ENCODE results near the gene RNASE9. TPM values are rescaled to one million over a fixed set of nuclear protein-coding genes. Genes with fewer than 3 reads are reported as not detected.

RNASE9 gene
- total and polyA plus RNA-seq, 2 of the 4 experiments (the other 2 are of a cell fraction): not detected

DNA sequence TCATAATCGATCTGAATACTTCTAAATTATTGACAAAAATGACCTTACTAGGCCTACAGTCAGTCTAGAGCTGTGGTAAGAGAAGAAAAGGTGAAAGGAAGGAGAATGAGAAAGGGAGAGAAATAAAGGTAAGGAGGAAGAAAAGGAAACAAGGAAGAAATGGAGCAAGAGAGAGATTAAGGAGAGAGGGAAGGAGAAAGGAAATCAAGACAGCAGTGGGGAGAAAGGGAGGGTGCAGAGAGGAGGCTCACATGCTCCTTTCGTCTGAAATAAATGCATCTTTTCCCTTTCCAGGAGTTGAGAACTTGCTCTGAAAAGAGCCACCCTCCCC lies 3.7 kb downstream of the RNASE9 start:
- H3K79me1 ChIP-seq (ENCODE audit: low read depth in 1 of 2, low read length in 2 of 2): no peaks in the 10 kb centered on the region
- no peak for ATAC-seq (ENCODE audit: low read depth)
- no peak overlapping the region for H3K14ac ChIP-seq (replicated peaks; ENCODE audit: low read depth, low read length)
- TF ChIP-seq RAD21 (IDR thresholded peaks at IDR 0.05; ENCODE audit: low read length) (no peak), CHD1 (IDR thresholded peaks at IDR 0.05; ENCODE audit: low read depth, low read length) (no peak), SMC3 (IDR thresholded peaks at IDR 0.05; ENCODE audit: low read depth, low read length) (no peak), RFX5 (IDR thresholded peaks at IDR 0.05; ENCODE audit: low read depth, low read length) (no peak), CEBPB (IDR thresholded peaks at IDR 0.05; ENCODE audit: low read depth, low read length) (no peak), BHLHE40 (IDR thresholded peaks at IDR 0.05; ENCODE audit: low read depth, low read length) (no peak), FOS (IDR thresholded peaks at IDR 0.05; ENCODE audit: low read depth, low read length) (no peak), POLR2A (IDR thresholded peaks at IDR 0.05; ENCODE audit: low read depth, low read length) (no peak), MAFK (IDR thresholded peaks at IDR 0.05; ENCODE audit: low read depth, low read length) (no peak), MAZ (IDR thresholded peaks at IDR 0.05; ENCODE audit: borderline replicate concordance, low read depth, low read length) (no peak)
- TF ChIP-seq, protein P1, sequence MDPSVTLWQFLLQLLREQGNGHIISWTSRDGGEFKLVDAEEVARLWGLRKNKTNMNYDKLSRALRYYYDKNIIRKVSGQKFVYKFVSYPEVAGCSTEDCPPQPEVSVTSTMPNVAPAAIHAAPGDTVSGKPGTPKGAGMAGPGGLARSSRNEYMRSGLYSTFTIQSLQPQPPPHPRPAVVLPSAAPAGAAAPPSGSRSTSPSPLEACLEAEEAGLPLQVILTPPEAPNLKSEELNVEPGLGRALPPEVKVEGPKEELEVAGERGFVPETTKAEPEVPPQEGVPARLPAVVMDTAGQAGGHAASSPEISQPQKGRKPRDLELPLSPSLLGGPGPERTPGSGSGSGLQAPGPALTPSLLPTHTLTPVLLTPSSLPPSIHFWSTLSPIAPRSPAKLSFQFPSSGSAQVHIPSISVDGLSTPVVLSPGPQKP (IDR thresholded peaks at IDR 0.05; ENCODE audit: borderline replicate concordance, low read depth, low read length): no peak
- H2AK9ac ChIP-seq (replicated peaks; ENCODE audit: low read depth, low read length, poor library complexity): no peak overlapping the region
- H3K36me3 ChIP-seq (ENCODE audit: control insufficient read depth, insufficient read depth, low read length): no peaks in the 10 kb centered on the region
- no peak overlapping the region for H3K9ac ChIP-seq (ENCODE audit: low read depth, low read length)
- no peak overlapping the region for H2AFZ ChIP-seq (replicated peaks; ENCODE audit: low read length, poor library complexity)
- intact Hi-C loops (cut with micrococcal nuclease): no loop called here
- WGBS, 2 experiments (ENCODE audit: extremely low coverage in 2 of 2, insufficient read length in 1 of 2): no CpG with 5 or more reads among the region's 2 CpGs
- no peak overlapping the region for H2BK20ac ChIP-seq (ENCODE audit: low read depth, low read length)
- H2AK5ac ChIP-seq (ENCODE audit: low read depth, low read length): no peak overlapping the region
- H3K56ac ChIP-seq (ENCODE audit: extremely low read depth, insufficient read depth, low read length): no peak overlapping the region
- POLR2A ChIA-PET (ENCODE audit: unreplicated experiment): no interaction called here
- no peaks in the 10 kb centered on the region for H3K9me1 ChIP-seq (ENCODE audit: insufficient read depth, low read length)
- no peak overlapping the region for H4K5ac ChIP-seq (ENCODE audit: low read depth, low read length)
- H3K4me3 ChIP-seq (ENCODE audit: insufficient read depth, low read depth, low read length): no peak overlapping the region
- no TSS peak for BruUV-seq (replicated peaks)
- CTCF ChIA-PET: no interaction called here
- H3K23ac ChIP-seq (ENCODE audit: low read depth, low read length): no peak overlapping the region
- H4K20me1 ChIP-seq (ENCODE audit: insufficient read depth, low read length): no peaks in the 10 kb centered on the region
- no peak overlapping the region for H3K18ac ChIP-seq (ENCODE audit: low read depth, low read length)
- no peaks in the 10 kb centered on the region for H3K27me3 ChIP-seq (ENCODE audit: control insufficient read depth, insufficient read depth, low read length)
- no peak for DNase-seq
- no peaks in the 10 kb centered on the region for H3K4me1 ChIP-seq (ENCODE audit: control insufficient read depth, insufficient read depth, low read length)
- H3K27ac ChIP-seq (ENCODE audit: insufficient read depth, low read length): no peak overlapping the region
- no peaks in the 10 kb centered on the region for H3K9me3 ChIP-seq (ENCODE audit: control insufficient read depth, insufficient read depth, low read length)
- H2BK5ac ChIP-seq (ENCODE audit: low read depth, low read length, poor library complexity, severe bottlenecking): no peak overlapping the region
- H4K91ac ChIP-seq (ENCODE audit: insufficient read depth, low read depth, low read length): no peak overlapping the region
- dilution Hi-C loops (cut with HindIII; ENCODE audit: low sequenced_read_pairs, unreplicated experiment): no loop called here
- no peak overlapping the region for H3K4ac ChIP-seq (ENCODE audit: low read depth, low read length)
- no peak overlapping the region for H2BK15ac ChIP-seq (ENCODE audit: low read depth, low read length)
- no peak overlapping the region for H4K8ac ChIP-seq (ENCODE audit: low read depth in 2 of 2, low read length in 2 of 2)
- in situ Hi-C loops (cut with MboI; ENCODE audit: low sequenced_read_pairs): no loop called here
- H2BK120ac ChIP-seq (ENCODE audit: low read depth, low read length): no peak overlapping the region
- H3K4me2 ChIP-seq (ENCODE audit: low read depth, low read length): no peak overlapping the region
